Measurements from ENCODE around the gene OLFML2A. TPM values are rescaled to one million over a fixed set of nuclear protein-coding genes. Genes with fewer than 3 reads are reported as not detected.
A peak's percentile ranks its signal among the peaks of the same experiment; 100 is the strongest.

Gene OLFML2A
- total RNA-seq, 1 donor from 2014 or later: 148 TPM

GRCh38 chr9:124854822-124855221 lies 77.9 kb downstream of the OLFML2A start:
- H3K9ac ChIP-seq (ENCODE audit: low read length): no peak overlapping the region
- peaks cover 19% of the 10 kb centered on the region for H3K79me2 ChIP-seq (ENCODE audit: insufficient read depth, low read length)
- DNase-seq (ENCODE audit: low read depth) (no peak), FAIRE-seq (no peak)
- no peak overlapping the region for H3K27ac ChIP-seq (ENCODE audit: low read depth, low read length)
- peaks cover 42% of the 10 kb centered on the region for H4K20me1 ChIP-seq (ENCODE audit: insufficient read depth, low read length)
- no peaks in the 10 kb centered on the region for H3K9me3 ChIP-seq (ENCODE audit: insufficient read depth, low read depth, low read length)
- no peak overlapping the region for H3K4me3 Mint-ChIP-seq (ENCODE audit: unreplicated experiment)
- H3K36me3 ChIP-seq (ENCODE audit: insufficient read depth, low read length): peaks cover 25% of the 10 kb centered on the region
- no peaks in the 10 kb centered on the region for H3K9me3 Mint-ChIP-seq (ENCODE audit: unreplicated experiment)
- no peaks in the 10 kb centered on the region for H3K27me3 Mint-ChIP-seq (ENCODE audit: low read depth, unreplicated experiment)
- no peaks in the 10 kb centered on the region for H3K27me3 ChIP-seq (ENCODE audit: insufficient read depth, low read length)
- no peak overlapping the region for H2AFZ ChIP-seq (ENCODE audit: low read depth, low read length)
- H3K36me3 Mint-ChIP-seq (ENCODE audit: low read depth, unreplicated experiment): peaks cover 13% of the 10 kb centered on the region
- peaks cover 24% of the 10 kb centered on the region for H3K4me1 ChIP-seq (ENCODE audit: insufficient read depth, low read length)
- H3K4me1 Mint-ChIP-seq (ENCODE audit: low read depth, unreplicated experiment): peaks cover 30% of the 10 kb centered on the region
- H3K4me3 ChIP-seq (ENCODE audit: insufficient read depth, low read depth, low read length): no peak overlapping the region
- peak overlapping the region; percentile 79 for H3K27ac Mint-ChIP-seq (ENCODE audit: unreplicated experiment)
- H3K4me2 ChIP-seq (ENCODE audit: low read length): no peak overlapping the region
- TF ChIP-seq CTCF (IDR thresholded peaks at IDR 0.05; ENCODE audit: insufficient read depth, low read depth, low read length) (no peak), EZH2 (IDR thresholded peaks at IDR 0.05; ENCODE audit: insufficient read depth, low read length) (no peak)

- H3K27ac Mint-ChIP-seq (ENCODE audit: unreplicated experiment): no peak overlapping the region
- H3K9me3 Mint-ChIP-seq (ENCODE audit: unreplicated experiment): no peaks in the 10 kb centered on the region
Observed at GRCh38 chr9:124855566-124855943, 78.6 kb downstream of the OLFML2A start.

More at GRCh38 chr9:124855566-124855943, 78.6 kb downstream of the OLFML2A start:
- Histone ChIP-seq H3K36me3 (ENCODE audit: insufficient read depth, low read length) (peaks cover 30% of the 10 kb centered on the region), H3K9ac (ENCODE audit: low read length) (no peak overlapping the region), H3K4me2 (ENCODE audit: low read length) (no peak overlapping the region), H4K20me1 (ENCODE audit: insufficient read depth, low read length) (peaks cover 50% of the 10 kb centered on the region), H3K79me2 (ENCODE audit: insufficient read depth, low read length) (peaks cover 26% of the 10 kb centered on the region), H3K4me3 (ENCODE audit: insufficient read depth, low read depth, low read length) (no peak overlapping the region), H2AFZ (ENCODE audit: low read depth, low read length) (no peak overlapping the region), H3K27ac (ENCODE audit: low read depth, low read length) (no peak overlapping the region), H3K4me1 (ENCODE audit: insufficient read depth, low read length) (peaks cover 29% of the 10 kb centered on the region), H3K9me3 (ENCODE audit: insufficient read depth, low read depth, low read length) (no peaks in the 10 kb centered on the region), H3K27me3 (ENCODE audit: insufficient read depth, low read length) (no peaks in the 10 kb centered on the region)
- peaks cover 34% of the 10 kb centered on the region for H3K4me1 Mint-ChIP-seq (ENCODE audit: low read depth, unreplicated experiment)
- H3K36me3 Mint-ChIP-seq (ENCODE audit: low read depth, unreplicated experiment): peaks cover 18% of the 10 kb centered on the region
- FAIRE-seq (no peak), DNase-seq (ENCODE audit: low read depth) (no peak)
- TF ChIP-seq CTCF (IDR thresholded peaks at IDR 0.05; ENCODE audit: insufficient read depth, low read depth, low read length) (no peak), EZH2 (IDR thresholded peaks at IDR 0.05; ENCODE audit: insufficient read depth, low read length) (no peak)
- H3K27me3 Mint-ChIP-seq (ENCODE audit: low read depth, unreplicated experiment): no peaks in the 10 kb centered on the region
- H3K4me3 Mint-ChIP-seq (ENCODE audit: unreplicated experiment): no peak overlapping the region
